CD4-positive, alpha-beta T cell (primary cell): Measurements from ENCODE around the gene TDRD7. TPM values are rescaled to one million over a fixed set of nuclear protein-coding genes. Genes with fewer than 3 reads are reported as not detected.

Source experiments
- ATAC-seq: fragments of 200-7000 bp; cut with Tn5 transposase; one replicate; pipeline ENCODE4 v1.10.0; 2022; ENCODE audit warnings: mild to moderate bottlenecking; ENCODE audit not compliant: poor library complexity
- CTCF ChIA-PET: fragments of 350-600 bp; sonication (Branson Sonifier 250); formaldehyde crosslinking; loops from one replicate; lab custom pipeline; 2021; ENCODE audit warnings: antibody characterized with exemption, inconsistent platforms; lab: Charles Lee
- POLR2A ChIA-PET: fragments of 350-600 bp; sonication (Branson Sonifier 250); formaldehyde crosslinking; loops from one replicate; lab custom pipeline; 2021; ENCODE audit warnings: antibody characterized with exemption, inconsistent platforms; lab: Charles Lee
- DNase-seq, 14 experiments: peaks; one replicate each; pipeline ENCODE4 v3.0.0-alpha.2; 2013 to 2020; ENCODE audit warnings: mixed read lengths in 2 of 14
- H3K27ac ChIP-seq, 2 donors: one replicate each; pipeline versions ENCODE4 v1.5.1 to v1.7.0; 2013; ENCODE audit warnings: low read length in 2 of 2, low read depth in 1 of 2, mild to moderate bottlenecking in 1 of 2
- H3K27me3 ChIP-seq, 2 experiments: 1 replicate in 1 of 2; 2 replicates in 1 of 2; pipeline versions ENCODE4 v1.6.1 to v1.7.0; 2013; ENCODE audit warnings: low read length in 2 of 2, control low read depth in 1 of 2, mild to moderate bottlenecking in 1 of 2, moderate library complexity in 1 of 2; ENCODE audit not compliant: insufficient read depth in 2 of 2, control insufficient read depth in 1 of 2
- H3K36me3 ChIP-seq: one replicate; pipeline ENCODE4 v1.6.1; 2013; ENCODE audit warnings: low read length, control low read depth; ENCODE audit not compliant: insufficient read depth
- H3K4me1 ChIP-seq: one replicate; pipeline ENCODE4 v1.6.1; 2013; ENCODE audit warnings: low read length, control low read depth; ENCODE audit not compliant: insufficient read depth
- H3K4me3 ChIP-seq: one replicate; pipeline ENCODE4 v1.5.1; 2013; ENCODE audit warnings: mild to moderate bottlenecking, low read length, moderate library complexity
- H3K9me3 ChIP-seq, 2 experiments: 1 replicate in 1 of 2; 2 replicates in 1 of 2; pipeline versions ENCODE4 v1.6.1 to v1.7.0; 2013; ENCODE audit warnings: low read length in 2 of 2, mild to moderate bottlenecking in 2 of 2, control low read depth in 1 of 2, moderate library complexity in 1 of 2; ENCODE audit not compliant: control insufficient read depth in 1 of 2, insufficient read depth in 1 of 2
- H3K27ac Mint-ChIP-seq: one replicate; pipeline ENCODE4 v1.8.0; 2020; ENCODE audit warnings: mixed read lengths
- H3K27me3 Mint-ChIP-seq: one replicate; pipeline ENCODE4 v1.8.0; 2021; ENCODE audit warnings: mixed read lengths
- H3K36me3 Mint-ChIP-seq: one replicate; pipeline ENCODE4 v1.8.0; 2021; ENCODE audit warnings: low read depth, mixed read lengths
- H3K4me1 Mint-ChIP-seq: one replicate; pipeline ENCODE4 v1.8.0; 2021; ENCODE audit warnings: low read depth, mixed read lengths
- H3K4me3 Mint-ChIP-seq: one replicate; pipeline ENCODE4 v1.8.0; 2020; ENCODE audit warnings: mild to moderate bottlenecking, mixed read lengths
- H3K9me3 Mint-ChIP-seq: one replicate; pipeline ENCODE4 v1.8.0; 2020; ENCODE audit warnings: mixed read lengths
- CTCF ChIP-seq: fragments of 200-600 bp; IDR thresholded peaks from one replicate; pipeline ENCODE4 v1.8.0; 2022; ENCODE audit warnings: antibody characterized with exemption, mild to moderate bottlenecking
- intact Hi-C, 2 experiments: fragments of 100-400 bp; cut with DNase I in 1 of 2; cut with micrococcal nuclease in 1 of 2; formaldehyde crosslinking; loops; one replicate each; pipeline versions ENCODE4 v1.15.1 to v1.9.0; 2023 to 2025; cut with DNase I, micrococcal nuclease
- total RNA-seq, 174 experiments: library from RNA in 2 of 174; stranded (reverse) in 2 of 174; gene quantifications; one replicate each; pipeline ENCODE4 v1.2.3 and lab custom pipeline; 2021 to 2026

Gene TDRD7
- total RNA-seq, 2 experiments from 2014 or later, result 3.3 to 3.6 TPM

GRCh38 chr9:97534185-97534584 lies 122.3 kb downstream of the TDRD7 start:
- DNase-seq, result no peak
- TF ChIP-seq CTCF, result no peak
- Mint-ChIP-seq H3K4me1 (no peaks in the 10 kb centered on the region), H3K4me3 (no peak overlapping the region), H3K27ac (no peak overlapping the region), H3K27me3 (peaks cover 3% of the 10 kb centered on the region), H3K9me3 (no peaks in the 10 kb centered on the region), H3K36me3 (no peaks in the 10 kb centered on the region)
- H3K9me3 ChIP-seq, result no peaks in the 10 kb centered on the region
- H3K27me3 ChIP-seq, result no peaks in the 10 kb centered on the region
- POLR2A ChIA-PET, result no interaction called here
- no peaks in the 10 kb centered on the region for H3K4me1 ChIP-seq
- intact Hi-C loops, result no loop called here
- H3K36me3 ChIP-seq, result no peaks in the 10 kb centered on the region
- H3K4me3 ChIP-seq, result no peak overlapping the region
- no peak for ATAC-seq
- CTCF ChIA-PET, result no interaction called here
- no peak overlapping the region for H3K27ac ChIP-seq

- ATAC-seq (no peak), DNase-seq (no peak)
- H3K27me3 ChIP-seq, result no peaks in the 10 kb centered on the region
- H3K27ac Mint-ChIP-seq, result no peak overlapping the region
- CTCF ChIA-PET, result no interaction called here
- H3K9me3 ChIP-seq, result no peaks in the 10 kb centered on the region
- POLR2A ChIA-PET, result interaction anchor here (0.7 kb wide), 1 partner anchor 68 kb away, joined by 3 read pairs; no protein-coding TSS in a partner anchor
- no peak overlapping the region for H3K27ac ChIP-seq
- intact Hi-C loops, result no loop called here
- no peaks in the 10 kb centered on the region for H3K4me1 ChIP-seq
- no peaks in the 10 kb centered on the region for H3K36me3 Mint-ChIP-seq
- H3K4me3 Mint-ChIP-seq, result no peak overlapping the region
- no peaks in the 10 kb centered on the region for H3K9me3 Mint-ChIP-seq
- no peak overlapping the region for H3K4me3 ChIP-seq
- H3K36me3 ChIP-seq, result no peaks in the 10 kb centered on the region
- peaks cover 6% of the 10 kb centered on the region for H3K27me3 Mint-ChIP-seq
- no peak for TF ChIP-seq CTCF
- H3K4me1 Mint-ChIP-seq, result no peaks in the 10 kb centered on the region
Measured at GRCh38 chr9:97534961-97535594, 123.2 kb downstream of the TDRD7 start.

DNA sequence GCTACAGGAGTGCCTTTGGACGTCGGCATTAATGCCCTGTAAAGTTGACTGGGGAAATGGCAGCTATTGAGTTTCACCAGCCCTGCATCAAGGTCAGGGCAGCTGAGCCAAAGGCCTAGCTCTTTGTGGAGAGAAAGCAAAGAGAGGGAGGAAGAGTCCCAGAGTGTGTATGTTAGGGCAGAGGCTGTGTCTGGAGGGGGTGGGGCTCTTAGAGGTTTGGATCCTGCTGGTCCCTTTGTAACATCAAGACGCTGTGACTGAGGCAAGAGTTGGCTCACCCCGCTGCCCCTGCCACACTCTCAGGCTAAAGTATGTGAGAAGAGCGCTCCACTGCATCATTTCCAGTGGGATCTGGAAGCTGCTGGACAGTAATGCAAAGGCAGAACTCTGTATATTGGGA lies 123.9 kb downstream of the TDRD7 start:
- Histone ChIP-seq H3K27me3 (no peaks in the 10 kb centered on the region), H3K4me3 (no peak overlapping the region), H3K27ac (no peak overlapping the region), H3K36me3 (no peaks in the 10 kb centered on the region), H3K9me3 (no peaks in the 10 kb centered on the region), H3K4me1 (no peaks in the 10 kb centered on the region)
- H3K4me1 Mint-ChIP-seq, result no peaks in the 10 kb centered on the region
- H3K27ac Mint-ChIP-seq, result no peak overlapping the region
- DNase-seq (no peak), ATAC-seq (no peak)
- H3K4me3 Mint-ChIP-seq, result no peak overlapping the region
- no peaks in the 10 kb centered on the region for H3K36me3 Mint-ChIP-seq
- intact Hi-C loops, result no loop called here
- POLR2A ChIA-PET, result interaction anchor here (0.7 kb wide), 1 partner anchor 67 kb away, joined by 3 read pairs; no protein-coding TSS in a partner anchor
- CTCF ChIA-PET, result no interaction called here
- no peaks in the 10 kb centered on the region for H3K9me3 Mint-ChIP-seq
- peaks cover 11% of the 10 kb centered on the region for H3K27me3 Mint-ChIP-seq
- TF ChIP-seq CTCF, result no peak
